Fibroblast of skin of left biceps (primary cell): ENCODE measurements around the gene PTPRE.
"Not testable (repeated sequence)": the region's sequence is repeated elsewhere in the genome, so short reads cannot be mapped to it uniquely, and the experiment has no call there.

Experiments
- DNase-seq, 2 experiments: peaks; one replicate each; pipeline ENCODE4 v3.0.0-alpha.2; 2013; ENCODE audit warnings: low read depth in 2 of 2

The PTPRE gene

GRCh38 chr10:128072941-128073645 lies 166.2 kb downstream of the PTPRE start:
- no peak for DNase-seq

GRCh38 chr10:128073890-128074289 lies 167.0 kb downstream of the PTPRE start:
- no peak for DNase-seq

DNA sequence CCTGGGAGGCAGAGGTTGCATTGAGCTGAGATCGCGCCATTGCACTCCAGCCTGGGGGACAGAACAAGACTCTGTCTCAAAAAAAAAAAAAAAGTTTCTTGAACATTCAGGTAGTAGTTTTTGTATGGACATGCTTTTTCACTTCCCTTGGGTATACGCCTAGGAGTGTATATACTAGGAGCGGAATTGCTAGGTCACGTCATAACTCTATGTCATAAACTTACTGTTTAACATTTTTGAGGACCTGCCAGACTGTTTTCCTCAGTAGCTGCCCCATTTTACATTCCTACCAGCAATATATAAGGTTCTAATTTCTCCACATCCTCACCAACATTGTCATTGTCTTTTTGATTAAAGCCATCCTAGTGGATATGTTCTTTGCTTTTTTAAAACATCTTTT lies 167.7 kb downstream of the PTPRE start:
- DNase-seq: no peak

- no peak for DNase-seq
Measured at GRCh38 chr10:128077155-128077875, 170.4 kb downstream of the PTPRE start.

- no peak for DNase-seq
Measured at GRCh38 chr10:128078136-128078969, 171.4 kb downstream of the PTPRE start.

- DNase-seq: no peak
Measured at GRCh38 chr10:128080231-128080630, 173.3 kb downstream of the PTPRE start.

DNA sequence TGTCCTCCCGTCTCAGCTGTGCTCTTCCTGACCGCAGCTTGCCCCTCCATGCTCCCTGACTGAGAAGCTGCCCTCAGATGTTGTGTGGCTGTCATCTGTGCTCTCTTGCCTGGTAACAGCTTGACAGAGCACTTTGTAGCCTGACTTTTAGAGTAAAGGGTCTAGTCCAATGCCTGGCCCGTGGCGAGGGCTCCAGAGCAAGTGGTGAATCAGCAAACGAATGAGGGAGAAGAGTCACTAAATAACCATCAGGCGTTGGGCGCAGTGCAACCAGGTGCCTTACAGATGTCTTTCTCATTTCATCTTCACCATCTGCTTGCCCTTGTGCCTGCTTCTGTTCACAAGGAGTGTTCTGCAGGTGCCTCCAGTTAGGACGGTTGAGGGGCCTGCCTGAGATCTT lies 173.7 kb downstream of the PTPRE start:
- no peak for DNase-seq

DNA sequence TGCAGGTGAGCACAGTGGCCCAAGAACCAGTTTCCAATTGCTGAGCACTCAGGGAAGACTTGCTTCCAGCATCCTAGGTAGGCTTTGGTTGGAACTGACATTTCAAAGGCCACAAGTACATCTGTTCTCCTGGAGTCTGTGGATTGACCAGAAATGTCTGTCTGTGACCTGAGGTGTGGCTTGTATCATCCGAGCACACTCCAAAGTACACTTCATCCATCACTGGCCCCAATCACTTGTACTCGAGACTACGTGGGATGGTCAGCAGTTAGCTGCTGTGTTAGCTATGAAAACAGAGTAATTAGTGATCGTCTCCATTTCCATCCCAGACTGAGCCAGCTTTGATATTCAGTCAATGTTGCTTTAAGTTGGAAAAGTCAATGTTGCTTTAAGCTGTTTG lies 174.3 kb downstream of the PTPRE start:
- no peak for DNase-seq

GRCh38 chr10:128081720-128082119 lies 174.8 kb downstream of the PTPRE start:
- DNase-seq: no peak

GRCh38 chr10:128083191-128083895 lies 176.4 kb downstream of the PTPRE start:
- no peak for DNase-seq

DNA sequence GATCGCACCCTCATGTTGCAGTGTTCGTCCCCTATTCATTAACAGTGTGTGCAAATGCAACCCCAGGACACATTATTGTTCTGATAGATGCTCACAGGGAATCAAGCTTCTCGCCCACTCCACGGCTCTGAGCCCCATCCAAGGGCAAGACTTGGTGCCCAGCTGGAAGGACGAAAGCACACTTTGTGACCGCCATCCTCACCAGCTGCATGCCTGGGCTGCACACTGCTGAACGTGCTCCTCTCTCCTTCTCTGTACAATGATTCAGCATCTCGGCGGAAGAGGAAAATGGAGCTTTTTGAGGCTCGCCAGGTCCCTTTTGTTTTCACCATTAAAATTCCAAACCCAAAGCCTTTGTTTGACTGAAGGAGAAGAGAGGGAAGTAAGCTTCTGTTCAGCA lies 177.5 kb downstream of the PTPRE start:
- DNase-seq: no peak

GRCh38 chr10:128084991-128085390 lies 178.1 kb downstream of the PTPRE start:
- no peak for DNase-seq

GRCh38 chr10:128086003-128086863 lies 179.3 kb downstream of the PTPRE start:
- no peak for DNase-seq

DNA sequence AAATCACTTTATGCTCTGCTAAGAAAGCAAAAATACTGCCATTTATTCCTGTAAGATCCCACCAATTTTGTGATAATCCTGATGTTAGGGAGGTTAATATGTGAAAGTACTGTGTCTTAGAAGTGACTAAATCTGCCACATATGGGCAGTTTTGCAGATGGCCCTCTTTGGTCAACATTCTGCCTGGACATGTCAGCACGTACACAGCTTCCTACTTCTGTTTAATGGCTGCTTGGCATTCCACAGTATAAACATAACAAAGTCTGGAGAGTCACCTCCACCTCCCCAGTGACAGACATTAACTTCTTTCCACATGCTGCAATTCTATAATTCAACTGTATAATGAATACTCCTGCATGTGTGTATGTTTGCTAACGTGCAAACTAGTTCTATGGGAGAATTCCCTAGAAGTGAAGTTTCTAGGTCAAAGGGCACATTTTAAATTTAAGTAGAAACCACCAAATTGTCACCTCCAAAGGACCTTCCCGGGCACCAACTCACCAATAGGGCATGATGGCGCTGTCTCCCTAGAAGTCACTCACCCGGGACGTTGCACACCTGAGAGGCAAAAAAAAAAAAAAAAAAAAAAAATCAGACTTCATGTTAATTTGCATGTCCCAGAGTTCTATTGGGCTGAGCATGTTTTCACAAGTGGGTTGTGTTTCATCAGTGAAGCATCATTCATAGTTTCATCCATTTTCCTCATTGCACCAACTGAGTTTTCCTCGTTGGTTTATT lies 180.4 kb downstream of the PTPRE start:
- no peak for DNase-seq

GRCh38 chr10:128087884-128088709 lies 181.2 kb downstream of the PTPRE start:
- DNase-seq: no peak

GRCh38 chr10:128091636-128092210 lies 184.8 kb downstream of the PTPRE start:
- DNase-seq: no peak

GRCh38 chr10:128092454-128092853 lies 185.6 kb downstream of the PTPRE start:
- no peak for DNase-seq

DNA sequence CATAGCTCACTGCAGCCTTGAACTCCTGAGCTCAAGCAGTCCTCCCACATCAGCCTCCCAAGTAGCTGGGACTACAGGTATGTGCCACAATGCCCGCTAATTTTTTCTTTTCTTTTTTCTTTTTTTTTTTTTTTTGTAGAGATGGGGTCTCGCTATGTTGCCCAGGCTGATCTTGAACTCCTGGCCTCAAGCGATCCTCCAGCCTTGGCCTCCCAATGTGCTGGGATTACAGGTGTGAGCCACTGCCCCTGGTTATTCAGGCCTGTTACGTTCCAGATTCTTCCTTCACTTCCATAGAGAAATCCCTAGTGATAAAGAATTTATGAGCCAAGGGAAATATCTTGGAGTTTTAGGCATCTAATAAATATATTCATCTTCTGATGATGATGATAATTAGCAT lies 187.7 kb downstream of the PTPRE start:
- DNase-seq: not testable (repeated sequence)
